ENCODE results near the gene CTSZ.
"Not testable (repeated sequence)": the region's sequence is repeated elsewhere in the genome, so short reads cannot be mapped to it uniquely, and the experiment has no call there.

Gene CTSZ

GRCh38 chr20:58985656-58986055, 21.4 kb downstream of the CTSZ start (continued):
- TF ChIP-seq CREB5 (CRISPR knock-in tag; IDR thresholded peaks at IDR 0.05; ENCODE audit: low read depth) = no peak
- no peak for TF ChIP-seq ESRRG (CRISPR knock-in tag; IDR thresholded peaks at IDR 0.05)
- TF ChIP-seq ZFP3 (CRISPR knock-in tag; IDR thresholded peaks at IDR 0.05) = no peak

GRCh38 chr20:58984691-58985090, 22.4 kb downstream of the CTSZ start:
- TF ChIP-seq ARNTL (CRISPR knock-in tag; IDR thresholded peaks at IDR 0.05; ENCODE audit: borderline replicate concordance, low read depth) = no peak
- no peak for TF ChIP-seq ZNF565 (CRISPR knock-in tag; conservative IDR thresholded peaks at IDR 0.05; ENCODE audit: low read depth)
- no peak for TF ChIP-seq RARB (CRISPR knock-in tag; IDR thresholded peaks at IDR 0.05)
- no peak for TF ChIP-seq TSHZ2 (CRISPR knock-in tag; IDR thresholded peaks at IDR 0.05)
- no peak for TF ChIP-seq ESRRG (CRISPR knock-in tag; IDR thresholded peaks at IDR 0.05)
- TF ChIP-seq OSR1 (CRISPR knock-in tag; IDR thresholded peaks at IDR 0.05) = no peak
- no peak for TF ChIP-seq ZC3H10 (CRISPR knock-in tag; IDR thresholded peaks at IDR 0.05)
- TF ChIP-seq SNAI2 (CRISPR knock-in tag; IDR thresholded peaks at IDR 0.05) = no peak
- no peak for TF ChIP-seq ZNF70 (CRISPR knock-in tag; IDR thresholded peaks at IDR 0.05)
- TF ChIP-seq TCF4 (CRISPR knock-in tag; IDR thresholded peaks at IDR 0.05; ENCODE audit: borderline replicate concordance) = no peak
- TF ChIP-seq ISL1 (CRISPR knock-in tag; IDR thresholded peaks at IDR 0.05) = no peak
- no peak for TF ChIP-seq PPARA (CRISPR knock-in tag; IDR thresholded peaks at IDR 0.05; ENCODE audit: borderline replicate concordance)
- TF ChIP-seq CREB5 (CRISPR knock-in tag; IDR thresholded peaks at IDR 0.05; ENCODE audit: low read depth) = no peak
- TF ChIP-seq GLIS3 (CRISPR knock-in tag; IDR thresholded peaks at IDR 0.05) = no peak
- no peak for TF ChIP-seq CSRNP3 (CRISPR knock-in tag; IDR thresholded peaks at IDR 0.05)
- no peak for TF ChIP-seq TOX (CRISPR knock-in tag; IDR thresholded peaks at IDR 0.05; ENCODE audit: borderline replicate concordance)
- no peak for TF ChIP-seq ZFP3 (CRISPR knock-in tag; IDR thresholded peaks at IDR 0.05)
- TF ChIP-seq BACH2 (CRISPR knock-in tag; IDR thresholded peaks at IDR 0.05; ENCODE audit: borderline replicate concordance) = no peak
- ATAC-seq = no peak

GRCh38 chr20:58983115-58983468, 24.0 kb downstream of the CTSZ start:
- ATAC-seq = not testable (repeated sequence)

GRCh38 chr20:58982406-58983114, 24.5 kb downstream of the CTSZ start:
- no peak for ATAC-seq
- TF ChIP-seq ARNTL (CRISPR knock-in tag; IDR thresholded peaks at IDR 0.05; ENCODE audit: borderline replicate concordance, low read depth) (no peak), TCF4 (CRISPR knock-in tag; IDR thresholded peaks at IDR 0.05; ENCODE audit: borderline replicate concordance) (no peak), SNAI2 (CRISPR knock-in tag; IDR thresholded peaks at IDR 0.05) (no peak), TSHZ2 (CRISPR knock-in tag; IDR thresholded peaks at IDR 0.05) (no peak), ZFP3 (CRISPR knock-in tag; IDR thresholded peaks at IDR 0.05) (no peak), RARB (CRISPR knock-in tag; IDR thresholded peaks at IDR 0.05) (no peak), ZNF565 (CRISPR knock-in tag; conservative IDR thresholded peaks at IDR 0.05; ENCODE audit: low read depth) (no peak), GLIS3 (CRISPR knock-in tag; IDR thresholded peaks at IDR 0.05) (no peak), OSR1 (CRISPR knock-in tag; IDR thresholded peaks at IDR 0.05) (no peak), ZC3H10 (CRISPR knock-in tag; IDR thresholded peaks at IDR 0.05) (no peak), ZNF8 (CRISPR knock-in tag; IDR thresholded peaks at IDR 0.05) (no peak), TOX (CRISPR knock-in tag; IDR thresholded peaks at IDR 0.05; ENCODE audit: borderline replicate concordance) (no peak), ZFP30 (CRISPR knock-in tag; IDR thresholded peaks at IDR 0.05) (no peak), CREB5 (CRISPR knock-in tag; IDR thresholded peaks at IDR 0.05; ENCODE audit: low read depth) (no peak), PATZ1 (CRISPR knock-in tag; IDR thresholded peaks at IDR 0.05; ENCODE audit: borderline replicate concordance) (no peak), ISL1 (CRISPR knock-in tag; IDR thresholded peaks at IDR 0.05) (no peak)

Data from SK-N-SH treated with all-trans-retinoic acid at 6 μM for 48 hours (cell line).